Measurements from ENCODE around the gene IFI27L1. TPM values are rescaled to one million over a fixed set of nuclear protein-coding genes. Genes with fewer than 3 reads are reported as not detected.

IFI27L1 gene
- total RNA-seq, 1 experiment from 2014 or later, result 19.6 TPM

DNA sequence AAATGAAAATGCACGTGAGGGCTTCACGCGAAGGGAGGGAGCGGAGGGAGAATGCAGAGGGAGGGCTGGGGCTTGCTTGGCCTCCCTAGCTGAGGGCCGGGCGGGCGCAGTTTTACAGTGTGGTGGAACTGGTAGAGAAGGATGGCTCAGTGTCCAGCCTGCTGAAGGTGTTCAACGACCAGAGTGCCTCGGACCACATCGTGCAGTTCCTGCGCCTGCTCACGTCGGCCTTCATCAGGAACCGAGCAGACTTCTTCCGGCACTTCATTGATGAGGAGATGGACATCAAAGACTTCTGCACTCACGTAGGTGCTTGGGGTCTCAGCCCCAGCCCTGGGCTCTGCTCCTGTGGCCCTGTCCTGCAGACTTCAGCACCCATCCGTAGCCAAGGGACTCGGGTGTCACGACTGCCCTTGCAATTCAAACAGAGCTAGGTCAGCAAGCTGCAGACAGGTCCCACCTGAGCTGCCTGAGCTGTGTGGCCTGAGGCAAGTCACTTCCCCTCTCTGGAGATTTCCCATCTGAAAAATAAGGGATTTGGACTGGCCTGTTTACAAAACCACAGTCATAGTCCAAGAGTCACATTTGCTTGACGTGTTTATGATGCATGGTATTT is 36.5 kb upstream of the IFI27L1 start:
- no peaks in the 10 kb centered on the region; the same call in 1 of the 2 replicates for H3K36me3 ChIP-seq (ENCODE audit: control insufficient read depth, insufficient read depth, low read length)

DNA sequence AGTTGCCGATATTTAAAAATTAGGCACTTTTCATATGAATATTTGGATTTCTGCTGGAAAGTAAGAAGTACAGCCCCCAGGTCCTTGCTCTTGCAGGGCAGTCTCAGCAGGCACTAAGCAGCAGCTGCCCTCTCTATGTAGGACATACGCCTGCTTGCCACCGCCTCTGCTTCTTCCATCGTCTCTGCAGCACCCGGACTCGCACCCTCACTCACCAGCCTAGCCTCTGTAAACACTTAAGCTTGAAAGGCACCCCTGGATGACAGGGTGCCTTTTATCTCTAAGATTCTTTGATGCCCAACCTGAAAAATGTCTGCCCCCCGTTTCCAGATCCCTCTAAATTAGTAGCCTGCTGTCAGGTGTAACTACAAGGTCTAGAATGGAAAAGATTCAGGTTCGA is 36.0 kb upstream of the IFI27L1 start:
- no TSS peak for BruUV-seq (replicated peaks)
- intact Hi-C loops (cut with micrococcal nuclease; ENCODE audit: unreplicated experiment), result no loop called here
- ChIA-PET CTCF (no interaction called here), POLR2A (no interaction called here)
- TF ChIP-seq POLR2AphosphoS5 (IDR thresholded peaks at IDR 0.05; ENCODE audit: low read depth, low read length), result no peak
- TF ChIP-seq CTCF (IDR thresholded peaks at IDR 0.05), result no peak
- no peak for TF ChIP-seq REST (IDR thresholded peaks at IDR 0.05; ENCODE audit: insufficient read depth in 1 of 2, low read depth in 2 of 2, low read length in 1 of 2)
- TF ChIP-seq SIN3A (IDR thresholded peaks at IDR 0.05; ENCODE audit: borderline replicate concordance, insufficient read depth, low read depth, low read length), result no peak
- TF ChIP-seq TCF7L2 (IDR thresholded peaks at IDR 0.05; ENCODE audit: low read depth, low read length), result no peak
- Histone ChIP-seq H3K9me3 (ENCODE audit: control insufficient read depth, insufficient read depth, low read depth, low read length) (no peaks in the 10 kb centered on the region), H3K27ac (ENCODE audit: low read length) (no peak overlapping the region), H3K27me3 (ENCODE audit: control insufficient read depth, insufficient read depth, low read length) (no peaks in the 10 kb centered on the region), H3K36me3 (ENCODE audit: control insufficient read depth, insufficient read depth, low read length) (no peaks in the 10 kb centered on the region; the same call in 1 of the 2 replicates), H3K4me1 (ENCODE audit: control insufficient read depth, insufficient read depth, low read length) (no peaks in the 10 kb centered on the region), H3K4me3 (ENCODE audit: low read depth in 2 of 2, low read length in 2 of 2) (no peak overlapping the region)
- DNase-seq (ENCODE audit: low read depth, low spot score) (no peak), ATAC-seq (no peak)
- in situ Hi-C loops (cut with HindIII; ENCODE audit: low pct_unique_long_range_greater_than_20kb, low sequenced_read_pairs), result no loop called here

More for the DNA sequence above, 36.5 kb upstream of the IFI27L1 start:
- CTCF ChIA-PET, result no interaction called here
- no peaks in the 10 kb centered on the region for H3K4me1 ChIP-seq (ENCODE audit: control insufficient read depth, insufficient read depth, low read length)
- intact Hi-C loops (cut with micrococcal nuclease; ENCODE audit: unreplicated experiment) (no loop called here), in situ Hi-C loops (cut with HindIII; ENCODE audit: low pct_unique_long_range_greater_than_20kb, low sequenced_read_pairs) (no loop called here)
- POLR2A ChIA-PET, result no interaction called here
- H3K9me3 ChIP-seq (ENCODE audit: control insufficient read depth, insufficient read depth, low read depth, low read length), result no peaks in the 10 kb centered on the region
- ATAC-seq, result no peak
- no peaks in the 10 kb centered on the region for H3K27me3 ChIP-seq (ENCODE audit: control insufficient read depth, insufficient read depth, low read length)
- no peak overlapping the region for H3K27ac ChIP-seq (ENCODE audit: low read length)
- TF ChIP-seq CTCF (IDR thresholded peaks at IDR 0.05) (no peak), TCF7L2 (IDR thresholded peaks at IDR 0.05; ENCODE audit: low read depth, low read length) (no peak)
- no TSS peak for BruUV-seq (replicated peaks)
- no peak overlapping the region for H3K4me3 ChIP-seq (ENCODE audit: low read depth in 2 of 2, low read length in 2 of 2)
- no peak for DNase-seq (ENCODE audit: low read depth, low spot score)

Measured in Panc1 (cell line).